Esophagus squamous epithelium (tissue), 5 donors: Measurements from ENCODE around the gene MSANTD1. TPM values are rescaled to one million over a fixed set of nuclear protein-coding genes. Genes with fewer than 3 reads are reported as not detected.
A peak's percentile ranks its signal among the peaks of the same experiment; 100 is the strongest.

Source experiments
- DNase-seq: peaks from one replicate; lab custom pipeline; 2025; lab: John Stamatoyannopoulos, UW
- H3K27ac ChIP-seq, 4 donors: fragments of 200-600 bp; sonication (generic); one replicate each; pipeline ENCODE4 v1.5.1; 2016 to 2019; ENCODE audit warnings: mild to moderate bottlenecking in 1 of 4
- H3K27me3 ChIP-seq, 4 donors: fragments of 200-600 bp; sonication (generic); 1 replicate in 3 of 4; 2 replicates in 1 of 4; pipeline versions ENCODE4 v1.5.1 to v1.6.0; 2017 to 2021; ENCODE audit warnings: antibody characterized with exemption in 1 of 4
- H3K36me3 ChIP-seq, 3 donors: fragments of 200-600 bp; sonication (generic); one replicate each; pipeline ENCODE4 v1.5.1; 2016 to 2019
- H3K4me1 ChIP-seq, 3 donors: fragments of 200-600 bp; sonication (generic); one replicate each; pipeline ENCODE4 v1.5.1; 2017 to 2019
- H3K4me3 ChIP-seq, 4 donors: fragments of 200-600 bp; sonication (generic); 1 replicate in 3 of 4; 2 replicates in 1 of 4; pipeline ENCODE4 v1.5.1; 2016 to 2019; ENCODE audit warnings: mild to moderate bottlenecking in 2 of 4, moderate library complexity in 1 of 4
- H3K9me3 ChIP-seq, 3 donors: fragments of 200-600 bp; sonication (generic); one replicate each; pipeline ENCODE4 v1.5.1; 2016 to 2019
- CTCF ChIP-seq, 6 experiments: fragments of 450-650 bp in 4 of 6; fragments of 200-600 bp in 2 of 6; sonication (generic) in 2 of 6; IDR thresholded peaks; one replicate each; pipeline ENCODE4 v1.5.1; 2016 to 2019; ENCODE audit warnings: antibody characterized with exemption in 6 of 6, mild to moderate bottlenecking in 4 of 6, moderate library complexity in 4 of 6
- POLR2A ChIP-seq, 4 donors: fragments of 450-650 bp; IDR thresholded peaks; one replicate each; pipeline ENCODE4 v1.6.1; 2017; ENCODE audit warnings: antibody characterized with exemption in 4 of 4, mild to moderate bottlenecking in 4 of 4, moderate library complexity in 3 of 4
- WGBS, 2 donors: methylation state at CpG; one replicate each; pipeline ENCODE4 v1.1.5; 2018; 5-methylcytosine and 5-hydroxymethylcytosine counted together
- intact Hi-C: fragments of 100-400 bp; cut with DNase I; formaldehyde crosslinking; loops from one replicate; pipeline ENCODE4 v1.15.0; 2022
- total RNA-seq, 4 donors: library from RNA; depleted of rRNA; stranded (reverse); fragments of >200 nt; gene quantifications; one replicate each; pipeline ENCODE4 v1.1.0, GENCODE V29; 2016
- donor health status: DM: yes; HTN: yes; CAD: no.

The MSANTD1 gene
- total RNA-seq, 4 donors from 2014 or later = 0.15 to 0.95 (median 0.18) TPM; not detected in 1

GRCh38 chr4:3303923-3304710, 55.2 kb downstream of the MSANTD1 start:
- Histone ChIP-seq H3K27me3 (no peaks in the 10 kb centered on the region), H3K4me3 (peak overlapping the region in 1 of 4 donors; percentile 4), H3K9me3 (no peaks in the 10 kb centered on the region), H3K36me3 (no peaks in the 10 kb centered on the region), H3K4me1 (peaks cover 0 to 74% (median 36%) of the 10 kb centered on the region in 3 donors), H3K27ac (peak overlapping the region in 2 of 4 donors; percentile 50 to 53)
- intact Hi-C loops = no loop called here
- whole genome bisulfite sequencing, 2 donors = 78 to 86% methylated on average over 15 of the region's 15 CpGs
- TF ChIP-seq POLR2A (IDR thresholded peaks at IDR 0.05) = no peak
- no peak for TF ChIP-seq CTCF (IDR thresholded peaks at IDR 0.05)
- no peak for DNase-seq

DNA sequence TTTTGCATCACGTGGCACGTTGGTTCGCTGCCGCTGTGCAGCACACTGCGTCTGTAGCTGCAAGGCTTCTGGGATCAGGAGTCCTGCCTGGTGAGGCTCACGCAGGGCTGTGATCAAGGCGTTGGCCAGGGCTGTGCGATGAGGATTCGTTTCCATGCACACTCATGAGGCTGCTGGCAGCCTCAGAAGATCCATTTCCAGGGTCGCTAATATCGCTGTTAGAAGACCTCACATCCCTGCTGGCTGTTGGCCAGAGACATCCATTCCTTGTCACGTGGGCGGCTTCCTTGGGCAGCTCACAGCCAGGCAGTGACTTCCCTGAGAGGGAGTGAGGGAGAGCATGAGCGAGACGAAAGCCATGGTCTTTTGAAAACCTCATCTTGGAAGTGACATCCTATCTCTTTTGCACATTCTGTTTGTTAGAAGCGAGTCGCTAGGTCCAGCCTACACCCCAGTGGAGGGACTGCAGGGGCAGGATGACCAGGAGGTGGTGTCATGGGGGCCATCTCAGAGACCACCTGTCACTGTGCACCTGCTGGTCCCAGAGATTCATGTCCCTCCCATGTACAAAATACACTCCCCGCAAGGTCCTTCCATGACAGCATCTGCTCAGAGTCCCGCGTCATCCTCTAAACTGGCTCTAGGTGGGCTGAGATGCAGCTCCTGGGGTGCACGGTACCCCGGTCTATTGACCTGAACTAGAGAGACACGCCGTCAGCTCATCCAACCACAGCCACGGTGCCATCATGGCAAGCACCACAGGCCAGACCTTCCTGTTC, 56.1 kb downstream of the MSANTD1 start:
- intact Hi-C loops = no loop called here
- WGBS, 2 donors = 42 to 59% methylated on average over 7 to 8 of the region's 25 CpGs
- Histone ChIP-seq H3K4me3 (peak overlapping the region in 2 of 4 donors; percentile 4 to 19), H3K27ac (peak overlapping the region in 2 of 4 donors; percentile 50 to 53), H3K4me1 (peaks cover 0 to 65% (median 29%) of the 10 kb centered on the region in 3 donors), H3K27me3 (no peaks in the 10 kb centered on the region), H3K9me3 (no peaks in the 10 kb centered on the region), H3K36me3 (no peaks in the 10 kb centered on the region)
- no peak for DNase-seq
- TF ChIP-seq CTCF (IDR thresholded peaks at IDR 0.05) = no peak
- TF ChIP-seq POLR2A (IDR thresholded peaks at IDR 0.05) = no peak

GRCh38 chr4:3305610-3306371, 56.8 kb downstream of the MSANTD1 start:
- intact Hi-C loops = no loop called here
- no peaks in the 10 kb centered on the region for H3K36me3 ChIP-seq
- no peak overlapping the region for H3K4me3 ChIP-seq
- WGBS, 2 donors = 55 to 66% methylated on average over 6 of the region's 9 CpGs
- H3K9me3 ChIP-seq = no peaks in the 10 kb centered on the region
- no peak for DNase-seq
- H3K27ac ChIP-seq = peak overlapping the region in 2 of 4 donors; percentile 50 to 53
- H3K4me1 ChIP-seq = peaks cover 0 to 62% (median 24%) of the 10 kb centered on the region in 3 donors
- TF ChIP-seq CTCF (IDR thresholded peaks at IDR 0.05) (no peak), POLR2A (IDR thresholded peaks at IDR 0.05) (no peak)
- no peaks in the 10 kb centered on the region for H3K27me3 ChIP-seq

Other genes with a start within 250 kb of the MSANTD1 start
- not detected for gene HTT-AS, start 174.6 kb upstream of the MSANTD1 start, total RNA-seq
- gene HTT, start 174.5 kb upstream of the MSANTD1 start, total RNA-seq = 100 to 1,000 TPM in 1 of 4 donors, 10 to 100 TPM in 3; 37.5 to 119 (median 48.7) TPM
- gene RGS12, start 43.9 kb downstream of the MSANTD1 start, total RNA-seq = 10 to 100 TPM; 39.0 to 74.7 (median 69.9) TPM
- gene HGFAC, start 192.8 kb downstream of the MSANTD1 start, total RNA-seq = under 1 TPM in 1 of 4 donors, not detected in 3; 0.38 TPM
- gene DOK7, start 214.1 kb downstream of the MSANTD1 start, total RNA-seq = under 1 TPM in 2 of 4 donors, not detected in 2; 0.26 to 0.45 TPM